GM19463 (cell line): Measurements from ENCODE around the gene CELF1.

Source experiments
- ATAC-seq: cut with Tn5 transposase; IDR thresholded peaks from one replicate; pipeline ENCODE4 v1.9.1; 2021; ENCODE audit warnings: mild to moderate bottlenecking, moderate library complexity; ENCODE audit not compliant: unreplicated experiment

Gene CELF1

DNA sequence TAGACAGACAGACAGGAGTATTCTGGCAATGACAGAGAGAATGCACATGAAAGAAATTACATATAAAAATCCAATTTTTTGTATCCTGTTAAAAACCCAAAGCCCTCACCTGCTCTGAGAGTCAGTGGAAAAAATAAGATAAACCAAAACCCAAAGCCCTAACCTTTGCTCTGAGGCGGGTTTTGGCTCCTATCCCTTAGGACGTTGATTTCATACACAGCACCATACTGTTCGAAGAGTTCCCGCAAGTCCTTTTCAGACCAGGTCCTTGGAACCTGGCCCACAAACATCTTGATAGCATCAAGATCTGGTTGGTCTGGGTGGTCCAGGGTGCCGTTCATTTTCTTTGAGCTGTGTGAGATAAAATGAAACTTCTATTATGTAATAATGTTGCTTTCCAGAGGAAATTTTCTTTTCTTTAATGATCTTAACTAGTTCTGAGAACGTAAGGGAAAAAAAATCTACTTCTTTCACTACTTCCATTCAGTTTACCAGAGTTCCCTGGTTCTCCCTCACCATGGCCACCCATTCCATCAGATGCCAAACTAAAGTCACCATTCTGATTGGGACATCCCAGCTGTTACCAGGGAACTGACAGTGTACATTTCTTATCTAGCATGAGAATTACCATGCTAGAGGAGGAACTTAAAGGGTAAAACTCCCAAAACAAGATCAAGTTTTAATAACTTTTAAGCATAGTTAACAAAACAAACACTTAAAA lies 64.1 kb downstream of the CELF1 start:
- ATAC-seq = no peak

- no peak for ATAC-seq
Measured at GRCh38 chr11:47488111-47488510, 64.8 kb downstream of the CELF1 start.

DNA sequence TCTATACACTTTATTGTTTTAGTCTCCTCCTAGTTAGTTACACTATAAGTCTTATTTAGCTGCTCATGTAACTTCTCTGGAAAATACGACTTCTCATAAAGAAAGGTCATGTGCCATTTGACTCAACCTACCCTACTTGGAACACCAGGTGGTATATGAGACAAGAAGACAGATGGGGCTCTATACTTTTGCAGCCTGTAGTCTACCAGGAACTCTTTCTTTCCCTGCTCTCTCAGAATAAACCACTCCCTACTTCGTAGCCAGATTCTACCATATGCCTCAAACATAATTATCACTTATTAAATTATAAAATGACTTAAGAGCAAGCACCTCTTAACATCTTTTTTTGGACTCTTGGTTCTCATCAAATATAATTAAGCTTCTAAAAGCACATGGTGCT lies 65.5 kb downstream of the CELF1 start:
- ATAC-seq = no peak

DNA sequence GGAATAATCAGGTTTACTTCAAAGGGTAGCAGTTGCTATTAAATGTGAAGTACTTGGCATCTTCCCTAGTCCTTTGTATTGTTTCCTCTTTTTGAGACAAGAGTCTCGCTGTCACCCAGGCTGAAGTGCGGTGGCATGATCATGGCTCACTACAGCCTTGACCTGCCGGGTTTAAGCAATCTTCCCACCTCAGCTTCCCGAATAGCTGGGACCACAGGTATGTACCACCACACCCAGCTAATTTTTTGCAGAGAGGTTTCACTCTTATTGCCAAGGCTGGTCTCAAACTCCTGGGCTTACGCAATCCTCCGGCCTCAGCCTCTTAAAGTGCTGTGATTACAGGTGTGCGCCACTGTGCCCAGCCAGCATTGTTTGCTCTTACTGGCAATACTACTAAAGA lies 67.8 kb downstream of the CELF1 start:
- ATAC-seq = no peak

GRCh38 chr11:47483457-47483856 lies 69.5 kb downstream of the CELF1 start:
- no peak for ATAC-seq

DNA sequence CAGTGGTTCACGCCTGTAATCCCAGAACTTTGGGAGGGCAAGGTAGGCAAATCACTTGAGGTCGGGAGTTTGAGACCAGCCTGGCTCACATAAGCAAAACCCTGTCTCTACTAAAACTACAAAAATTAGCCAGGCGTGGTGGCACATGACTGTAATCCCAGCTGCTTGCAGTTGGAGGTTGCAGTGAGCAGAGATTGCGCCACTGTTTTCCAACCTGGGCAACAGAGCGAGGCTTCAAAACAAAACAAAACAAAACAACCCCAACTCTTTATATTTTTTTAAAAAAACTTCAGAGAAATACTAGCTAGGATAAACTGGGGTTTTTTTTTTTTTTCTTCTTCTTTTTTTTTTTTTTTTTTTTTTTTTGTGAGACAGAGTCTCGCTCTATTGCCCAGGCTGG lies 72.2 kb downstream of the CELF1 start:
- no peak for ATAC-seq

GRCh38 chr11:47478651-47479329 lies 74.1 kb downstream of the CELF1 start:
- no peak for ATAC-seq

GRCh38 chr11:47477753-47478152 lies 75.2 kb downstream of the CELF1 start:
- no peak for ATAC-seq

DNA sequence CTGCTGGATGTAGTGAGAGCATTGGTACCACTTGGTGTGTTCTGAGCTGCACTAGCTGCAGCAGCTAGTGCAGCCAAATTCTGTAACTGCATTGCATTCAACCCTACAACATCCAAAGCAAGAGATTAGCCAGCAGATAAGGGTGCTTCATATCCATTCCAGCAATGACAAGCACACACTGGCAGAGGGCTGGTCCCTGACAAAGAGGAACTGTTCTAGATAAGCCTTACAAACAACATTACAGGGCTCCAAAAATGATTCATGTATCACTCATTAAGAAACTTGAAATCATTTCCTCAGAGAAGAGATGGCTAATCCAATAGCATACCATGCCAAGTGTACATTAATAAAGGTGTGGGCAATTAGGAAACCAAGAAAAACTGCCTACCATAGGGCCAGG lies 75.6 kb downstream of the CELF1 start:
- no peak for ATAC-seq

DNA sequence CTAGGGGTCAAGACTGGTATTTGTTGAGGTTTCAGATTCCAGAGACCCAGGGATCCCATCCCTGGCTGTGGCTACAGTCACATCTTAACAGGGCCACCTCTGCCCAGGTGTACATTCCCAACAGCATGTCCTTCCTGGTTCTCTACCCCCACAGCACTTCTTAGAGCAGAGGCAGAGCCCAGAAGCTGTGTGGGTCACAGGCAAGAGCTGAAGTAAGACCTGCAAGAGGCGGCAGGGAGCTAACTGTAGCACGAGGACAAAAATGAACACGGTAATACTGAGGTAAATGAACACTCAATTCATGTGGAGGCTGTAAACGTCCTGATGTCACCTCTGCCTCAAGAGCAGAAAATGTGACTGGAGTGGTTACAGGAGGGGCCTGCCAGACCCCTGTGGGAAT lies 82.3 kb downstream of the CELF1 start:
- ATAC-seq = no peak

DNA sequence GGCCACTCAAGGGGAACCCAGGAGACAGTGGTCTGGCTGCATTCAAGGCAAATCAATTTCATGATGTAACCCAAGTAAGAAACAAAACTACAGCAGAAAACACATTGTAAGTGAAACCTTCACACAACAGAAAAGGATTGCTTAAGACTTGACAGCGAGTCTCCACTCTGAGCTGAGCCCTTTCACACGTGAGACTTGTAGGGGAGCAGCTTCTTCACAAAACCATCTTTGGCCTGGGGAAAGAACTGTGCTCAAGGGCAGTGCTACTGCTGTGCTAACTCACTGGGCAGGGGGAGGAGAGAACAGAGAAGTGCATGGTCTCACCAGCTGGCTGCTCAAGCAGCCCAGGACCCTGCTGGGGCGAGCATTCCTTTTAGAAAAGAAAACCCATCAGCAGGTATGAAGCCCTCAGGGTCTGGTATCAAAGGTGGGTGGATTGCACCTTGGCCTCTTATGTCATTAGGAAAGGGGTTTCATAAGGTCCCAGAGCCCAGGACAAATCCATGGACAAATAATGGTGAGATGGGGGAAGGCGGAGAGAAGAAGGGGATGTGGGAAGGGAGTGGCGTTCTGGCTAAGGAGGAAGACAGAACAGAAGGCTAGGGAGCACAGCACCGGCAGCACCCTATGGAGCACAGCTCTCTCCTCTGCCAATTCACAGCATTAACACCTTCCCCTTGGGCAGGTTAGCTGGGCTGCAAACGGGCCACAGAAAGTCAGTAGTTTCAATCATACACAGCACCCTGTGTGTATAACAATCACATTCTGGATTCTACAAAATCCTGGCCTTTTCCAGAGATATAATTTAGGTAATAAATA lies 83.4 kb downstream of the CELF1 start:
- no peak for ATAC-seq

GRCh38 chr11:47468598-47469214 lies 84.2 kb downstream of the CELF1 start:
- ATAC-seq = no peak

DNA sequence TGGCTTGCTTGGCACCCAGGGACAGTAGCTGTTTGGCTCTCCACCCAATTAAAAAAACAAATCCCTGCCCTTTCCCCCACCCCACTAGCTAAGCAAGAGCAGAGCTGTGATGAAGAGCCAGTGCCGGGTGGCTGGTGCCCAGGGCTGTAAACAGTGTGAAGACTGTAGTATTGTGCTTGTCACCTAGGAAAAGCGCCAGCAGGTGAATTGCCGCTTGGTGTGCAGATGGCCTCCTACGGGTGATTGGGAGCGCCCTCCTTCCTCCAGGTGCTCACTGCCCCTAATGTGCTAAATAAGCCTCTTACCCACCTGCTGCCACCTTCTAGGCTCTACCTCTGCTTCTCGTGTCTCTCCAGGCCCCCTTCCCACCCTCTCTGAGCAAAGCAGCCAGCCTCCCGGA lies 85.6 kb downstream of the CELF1 start:
- no peak for ATAC-seq

- ATAC-seq = no peak
Measured at GRCh38 chr11:47466701-47467250, 86.2 kb downstream of the CELF1 start.

DNA sequence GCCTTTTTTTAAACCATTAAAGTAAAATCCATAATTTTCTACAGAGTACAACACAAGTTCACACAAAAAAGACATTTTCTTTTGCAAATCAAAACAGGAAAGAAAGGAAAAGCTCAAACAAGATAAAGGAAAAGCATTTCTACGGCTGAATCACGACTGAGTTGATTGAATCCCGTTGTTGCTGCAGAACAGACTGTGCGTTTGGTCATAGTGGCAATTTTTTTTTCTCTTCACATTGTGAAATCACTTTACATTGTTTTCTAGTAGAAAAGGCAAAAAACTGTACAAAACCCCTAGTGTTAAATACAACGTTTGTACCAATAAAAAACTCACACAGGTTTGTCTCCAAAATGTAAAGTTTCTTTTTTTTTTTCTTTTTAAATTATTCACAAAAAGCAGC lies 86.7 kb downstream of the CELF1 start:
- ATAC-seq = no peak

DNA sequence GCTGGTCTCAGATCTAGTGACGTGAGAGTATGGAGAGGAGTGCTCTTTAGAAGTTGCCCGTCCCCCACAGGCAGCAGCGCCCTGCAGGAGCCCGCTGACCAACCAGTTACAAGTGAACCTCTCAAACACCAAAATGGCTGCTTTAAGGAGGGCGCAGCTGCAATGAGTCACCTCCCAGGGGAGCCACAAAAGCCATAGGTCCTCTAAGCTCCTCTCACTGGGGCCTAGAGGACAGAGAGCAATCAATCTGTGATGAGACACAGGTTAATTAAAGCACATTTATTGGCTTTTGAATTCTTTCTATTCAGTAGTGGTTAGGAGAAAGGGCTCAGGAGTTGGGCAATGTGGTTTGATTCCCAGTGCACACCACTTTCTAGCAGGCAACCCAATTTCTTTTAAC lies 88.4 kb downstream of the CELF1 start:
- no peak for ATAC-seq

- no peak for ATAC-seq
Measured at GRCh38 chr11:47461876-47462275, 91.1 kb downstream of the CELF1 start.

- ATAC-seq = no peak
Measured at GRCh38 chr11:47460571-47461235, 92.2 kb downstream of the CELF1 start.

- peak; percentile 88 for ATAC-seq
Measured at GRCh38 chr11:47454258-47454671, 98.7 kb downstream of the CELF1 start.

DNA sequence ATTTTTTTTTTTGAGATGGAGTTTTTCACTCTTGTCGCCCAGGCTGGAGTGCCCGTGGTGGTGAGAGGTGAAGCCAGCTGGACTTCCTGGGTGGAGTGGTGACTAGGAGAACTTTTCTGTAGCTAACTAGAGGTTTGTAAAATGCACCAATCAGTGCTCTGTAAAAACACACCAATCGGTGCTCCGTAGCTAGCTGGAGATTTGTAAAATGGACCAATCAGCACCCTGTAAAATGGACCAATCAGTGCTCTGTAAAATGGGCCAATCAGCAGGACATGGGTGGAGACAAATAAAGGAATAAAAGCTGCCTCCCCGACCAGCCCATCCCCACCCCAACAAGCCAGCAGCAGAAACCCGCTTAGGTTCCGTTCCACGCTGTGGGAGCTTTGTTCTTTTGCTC lies 99.6 kb downstream of the CELF1 start:
- ATAC-seq = no peak

- ATAC-seq = no peak
Measured at GRCh38 chr11:47451990-47452389, 100.9 kb downstream of the CELF1 start.
